Measurements from ENCODE around the gene ATP8A1. TPM values are rescaled to one million over a fixed set of nuclear protein-coding genes. Genes with fewer than 3 reads are reported as not detected.

Gene ATP8A1
- total RNA-seq, 4 donors from 2014 or later: 5.9 to 16.5 (median 7.3) TPM

GRCh38 chr4:42642101-42642797 is 14.7 kb downstream of the ATP8A1 start:
- H3K27me3 ChIP-seq: no peaks in the 10 kb centered on the region
- no peak overlapping the region for H3K4me3 ChIP-seq
- no peaks in the 10 kb centered on the region for H3K4me1 ChIP-seq
- H3K36me3 ChIP-seq: no peaks in the 10 kb centered on the region
- H3K9me3 ChIP-seq: no peaks in the 10 kb centered on the region
- TF ChIP-seq POLR2A (IDR thresholded peaks at IDR 0.05): no peak
- no peak for TF ChIP-seq CTCF (IDR thresholded peaks at IDR 0.05)
- TF ChIP-seq EP300 (IDR thresholded peaks at IDR 0.05): no peak
- TF ChIP-seq POLR2AphosphoS5 (IDR thresholded peaks at IDR 0.05): no peak
- no peak for DNase-seq (ENCODE audit: low spot score in 2 of 2)
- WGBS: 81% methylated on average over 7 of the region's 7 CpGs
- no peak overlapping the region for H3K27ac ChIP-seq

GRCh38 chr4:42641656-42642055 is 15.2 kb downstream of the ATP8A1 start:
- TF ChIP-seq EP300 (IDR thresholded peaks at IDR 0.05) (no peak), POLR2A (IDR thresholded peaks at IDR 0.05) (no peak), POLR2AphosphoS5 (IDR thresholded peaks at IDR 0.05) (no peak), CTCF (IDR thresholded peaks at IDR 0.05) (no peak)
- Histone ChIP-seq H3K4me1 (no peaks in the 10 kb centered on the region), H3K27ac (no peak overlapping the region), H3K9me3 (no peaks in the 10 kb centered on the region), H3K27me3 (no peaks in the 10 kb centered on the region), H3K36me3 (no peaks in the 10 kb centered on the region), H3K4me3 (no peak overlapping the region)
- DNase-seq (ENCODE audit: low spot score in 2 of 2): no peak
- 45% methylated on average over 1 of the region's 1 CpG for WGBS

GRCh38 chr4:42641161-42641560 is 15.7 kb downstream of the ATP8A1 start:
- Histone ChIP-seq H3K27me3 (no peaks in the 10 kb centered on the region), H3K9me3 (no peaks in the 10 kb centered on the region), H3K4me3 (no peak overlapping the region), H3K4me1 (no peaks in the 10 kb centered on the region), H3K27ac (no peak overlapping the region), H3K36me3 (no peaks in the 10 kb centered on the region)
- no peak for DNase-seq (ENCODE audit: low spot score in 2 of 2)
- TF ChIP-seq EP300 (IDR thresholded peaks at IDR 0.05): no peak
- no peak for TF ChIP-seq POLR2A (IDR thresholded peaks at IDR 0.05)
- TF ChIP-seq CTCF (IDR thresholded peaks at IDR 0.05): no peak
- TF ChIP-seq POLR2AphosphoS5 (IDR thresholded peaks at IDR 0.05): no peak

GRCh38 chr4:42640613-42641012 is 16.3 kb downstream of the ATP8A1 start:
- Histone ChIP-seq H3K27me3 (no peaks in the 10 kb centered on the region), H3K9me3 (no peaks in the 10 kb centered on the region)
- WGBS: 86% methylated on average over 3 of the region's 3 CpGs

GRCh38 chr4:42638993-42639392 is 17.9 kb downstream of the ATP8A1 start:
- Histone ChIP-seq H3K4me1 (no peaks in the 10 kb centered on the region), H3K27me3 (no peaks in the 10 kb centered on the region)

More at GRCh38 chr4:42640613-42641012, 16.3 kb downstream of the ATP8A1 start:
- H3K27ac ChIP-seq: no peak overlapping the region
- H3K4me3 ChIP-seq: no peak overlapping the region
- H3K36me3 ChIP-seq: no peaks in the 10 kb centered on the region
- DNase-seq (ENCODE audit: low spot score in 2 of 2): no peak
- TF ChIP-seq POLR2AphosphoS5 (IDR thresholded peaks at IDR 0.05) (no peak), CTCF (IDR thresholded peaks at IDR 0.05) (no peak), EP300 (IDR thresholded peaks at IDR 0.05) (no peak), POLR2A (IDR thresholded peaks at IDR 0.05) (no peak)
- H3K4me1 ChIP-seq: no peaks in the 10 kb centered on the region

More at GRCh38 chr4:42638993-42639392, 17.9 kb downstream of the ATP8A1 start:
- Histone ChIP-seq H3K9me3 (no peaks in the 10 kb centered on the region), H3K27ac (no peak overlapping the region), H3K36me3 (no peaks in the 10 kb centered on the region), H3K4me3 (no peak overlapping the region)
- no peak for DNase-seq (ENCODE audit: low spot score in 2 of 2)
- no peak for TF ChIP-seq POLR2AphosphoS5 (IDR thresholded peaks at IDR 0.05)
- TF ChIP-seq EP300 (IDR thresholded peaks at IDR 0.05): no peak
- no peak for TF ChIP-seq CTCF (IDR thresholded peaks at IDR 0.05)
- no peak for TF ChIP-seq POLR2A (IDR thresholded peaks at IDR 0.05)
- 62% methylated on average over 3 of the region's 3 CpGs for WGBS
